GM21447 (cell line): ENCODE measurements around the gene TEX261.
A peak's percentile ranks its signal among the peaks of the same experiment; 100 is the strongest.
"Not testable (repeated sequence)": the region's sequence is repeated elsewhere in the genome, so short reads cannot be mapped to it uniquely, and the experiment has no call there.

Source experiments
- ATAC-seq: cut with Tn5 transposase; IDR thresholded peaks from one replicate; pipeline ENCODE4 v1.9.1; 2021; ENCODE audit not compliant: unreplicated experiment

Gene TEX261

GRCh38 chr2:70994699-70995425 lies at the start of gene TEX261:
TEX261 (minus strand) TSS chr2:70994873; CDS start chr2:70994757, 116 bp downstream.
- peak; percentile 91 for ATAC-seq

- ATAC-seq, result no peak
Observed at GRCh38 chr2:71043531-71044407, 49.1 kb upstream of the TEX261 start.

GRCh38 chr2:71042287-71042686 lies 47.6 kb upstream of the TEX261 start:
- ATAC-seq, result no peak

GRCh38 chr2:71036296-71036695 lies 41.6 kb upstream of the TEX261 start:
- not testable (repeated sequence) for ATAC-seq

- ATAC-seq, result not testable (repeated sequence)
Observed at GRCh38 chr2:71023553-71024243, 29.0 kb upstream of the TEX261 start.

- ATAC-seq, result not testable (repeated sequence)
Observed at GRCh38 chr2:71021394-71021793, 26.7 kb upstream of the TEX261 start.

GRCh38 chr2:71019989-71020388 lies 25.3 kb upstream of the TEX261 start:
- not testable (repeated sequence) for ATAC-seq

GRCh38 chr2:71018625-71019024 lies 24.0 kb upstream of the TEX261 start:
- ATAC-seq, result no peak

- not testable (repeated sequence) for ATAC-seq
Observed at GRCh38 chr2:71011786-71012185, 17.1 kb upstream of the TEX261 start.

GRCh38 chr2:71008342-71008741 lies 13.7 kb upstream of the TEX261 start:
- no peak for ATAC-seq

- ATAC-seq, result no peak
Observed at GRCh38 chr2:71006955-71007799, 12.5 kb upstream of the TEX261 start.

- ATAC-seq, result no peak
Observed at GRCh38 chr2:71006323-71006722, 11.7 kb upstream of the TEX261 start.

- no peak for ATAC-seq
Observed at GRCh38 chr2:71005271-71006202, 10.9 kb upstream of the TEX261 start.

- no peak for ATAC-seq
Observed at GRCh38 chr2:71004857-71005256, 10.2 kb upstream of the TEX261 start.

GRCh38 chr2:71003966-71004755 lies 9.5 kb upstream of the TEX261 start:
- no peak for ATAC-seq

- no peak for ATAC-seq
Observed at GRCh38 chr2:71003396-71003795, 8.7 kb upstream of the TEX261 start.

GRCh38 chr2:71001981-71002570 lies 7.4 kb upstream of the TEX261 start:
- no peak for ATAC-seq

GRCh38 chr2:71001592-71001927 lies 6.9 kb upstream of the TEX261 start:
- ATAC-seq, result no peak
